GM23248 (cell line): ENCODE data around the gene TIAL1. TPM values are rescaled to one million over a fixed set of nuclear protein-coding genes. Genes with fewer than 3 reads are reported as not detected.

Source experiments
- DNase-seq: peaks from one replicate; pipeline ENCODE4 v3.0.0-alpha.2; 2015
- H2AFZ ChIP-seq: fragments of 200-600 bp; sonication (generic); 2 replicates; pipeline ENCODE4 v1.6.1; 2016; ENCODE audit warnings: antibody characterized with exemption
- H3F3A ChIP-seq: fragments of 200-600 bp; sonication (generic); 2 replicates; pipeline ENCODE4 v1.6.1; 2016; ENCODE audit warnings: mild to moderate bottlenecking, antibody characterized with exemption, mixed run types; ENCODE audit not compliant: insufficient read depth
- H3K27ac ChIP-seq: fragments of 200-600 bp; sonication (generic); 2 replicates; pipeline ENCODE4 v1.5.1; 2016; ENCODE audit warnings: mild to moderate bottlenecking
- H3K27me3 ChIP-seq: fragments of 200-600 bp; sonication (generic); replicated peaks from 2 replicates; pipeline ENCODE4 v1.6.1; 2016; ENCODE audit warnings: mild to moderate bottlenecking; ENCODE audit not compliant: insufficient read depth
- H3K36me3 ChIP-seq: fragments of 200-600 bp; sonication (generic); 2 replicates; pipeline ENCODE4 v1.6.1; 2016; ENCODE audit warnings: low read depth, mild to moderate bottlenecking
- H3K4me1 ChIP-seq: fragments of 200-600 bp; sonication (generic); 2 replicates; pipeline ENCODE4 v1.6.1; 2016; ENCODE audit warnings: mild to moderate bottlenecking; ENCODE audit not compliant: insufficient read depth
- H3K4me2 ChIP-seq: fragments of 200-600 bp; sonication (generic); one replicate; pipeline ENCODE4 v1.6.1; 2016; ENCODE audit warnings: mild to moderate bottlenecking; ENCODE audit not compliant: unreplicated experiment
- H3K4me3 ChIP-seq: fragments of 200-600 bp; sonication (generic); 2 replicates; pipeline ENCODE4 v1.5.1; 2016; ENCODE audit warnings: mild to moderate bottlenecking
- H3K79me2 ChIP-seq: fragments of 200-600 bp; sonication (generic); 2 replicates; pipeline ENCODE4 v1.6.1; 2016; ENCODE audit warnings: mild to moderate bottlenecking; ENCODE audit not compliant: insufficient read depth
- H3K9ac ChIP-seq: fragments of 200-600 bp; sonication (generic); 2 replicates; pipeline ENCODE4 v1.6.1; 2016; ENCODE audit warnings: mild to moderate bottlenecking
- H3K9me2 ChIP-seq: fragments of 200-600 bp; sonication (generic); 2 replicates; pipeline ENCODE4 v1.6.1; 2016; ENCODE audit warnings: mixed run types, mild to moderate bottlenecking, moderate library complexity; ENCODE audit not compliant: insufficient read depth
- H3K9me3 ChIP-seq: fragments of 200-600 bp; sonication (generic); one replicate; pipeline ENCODE4 v1.6.1; 2017; ENCODE audit warnings: low read depth
- H4K20me1 ChIP-seq: fragments of 200-600 bp; sonication (generic); 2 replicates; pipeline ENCODE4 v1.6.0; 2016; ENCODE audit not compliant: insufficient read depth
- EZH2 ChIP-seq: fragments of 200-600 bp; sonication (generic); IDR thresholded peaks from 2 replicates; pipeline ENCODE4 v1.6.1; 2018; ENCODE audit warnings: antibody characterized with exemption, mild to moderate bottlenecking; ENCODE audit not compliant: insufficient read depth, poor library complexity, severe bottlenecking
- EZH2phosphoT487 ChIP-seq: fragments of 200-600 bp; sonication (generic); IDR thresholded peaks from 2 replicates; pipeline ENCODE4 v1.6.1; 2018; ENCODE audit warnings: antibody characterized with exemption, moderate library complexity, mild to moderate bottlenecking, low read depth; ENCODE audit not compliant: insufficient read depth
- WGBS, 2 experiments: methylation state at CpG; one replicate each; pipeline ENCODE4 v1.1.6; 2015 to 2017; ENCODE audit warnings: low lambda C conversion rate in 2 of 2, low coverage in 1 of 2; ENCODE audit errors: missing lambda C conversion rate in 2 of 2; 5-methylcytosine and 5-hydroxymethylcytosine counted together
- in situ Hi-C: fragments of 300-500 bp; cut with MboI; formaldehyde crosslinking; loops from 2 replicates; pipeline ENCODE4 v1.15.0; 2020
- polyA plus RNA-seq: library from polyadenylated mRNA; unstranded; fragments of >200 nt; fragmentation: Nextera tagmentation; extraction: Ambion mirVana; gene quantifications from 2 replicates; pipeline ENCODE4 v1.2.1, GENCODE V29; 2016
- total RNA-seq: library from RNA; depleted of rRNA; stranded (reverse); fragments of >200 nt; shearing (Covaris generic); gene quantifications from 2 replicates; pipeline ENCODE4 v1.2.3, GENCODE V29; 2014

TIAL1 gene
- total and polyA plus RNA-seq, 2 experiments from 2014 or later, result 24.1 to 43.6 TPM

DNA sequence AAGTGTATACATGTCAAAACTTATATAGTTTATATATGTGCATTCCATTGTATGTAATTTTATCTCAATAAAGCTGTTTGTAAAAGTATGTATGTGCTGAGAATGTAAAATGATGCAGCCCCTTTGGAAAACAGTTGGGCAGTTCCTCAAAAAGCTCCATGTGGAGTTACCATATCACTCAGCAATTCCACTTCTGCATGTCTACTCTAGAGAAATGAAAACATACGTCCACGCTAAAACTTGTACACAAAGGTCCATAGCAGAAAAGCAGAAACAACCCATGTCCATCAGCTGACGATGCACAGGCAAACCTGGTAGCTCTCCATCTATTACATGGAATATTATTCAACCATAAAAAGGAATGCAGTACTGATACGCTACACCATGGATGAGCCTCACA is 45.9 kb downstream of the TIAL1 start:
- H3K36me3 ChIP-seq, result no peaks in the 10 kb centered on the region
- no peaks in the 10 kb centered on the region for H3K9me3 ChIP-seq
- H3K27me3 ChIP-seq, result peaks cover 19% of the 10 kb centered on the region; the same call in 1 of the 2 replicates
- no peak overlapping the region for H3K27ac ChIP-seq
- peaks cover 4% of the 10 kb centered on the region for H3K4me1 ChIP-seq
- no peaks in the 10 kb centered on the region for H3K79me2 ChIP-seq
- no peaks in the 10 kb centered on the region for H3K9me2 ChIP-seq
- in situ Hi-C loops, result no loop called here
- H2AFZ ChIP-seq, result no peak overlapping the region
- H4K20me1 ChIP-seq, result no peaks in the 10 kb centered on the region
- DNase-seq, result no peak
- no peak overlapping the region for H3K4me2 ChIP-seq
- H3K4me3 ChIP-seq, result no peak overlapping the region
- H3F3A ChIP-seq, result no peaks in the 10 kb centered on the region
- H3K9ac ChIP-seq, result no peak overlapping the region
- TF ChIP-seq EZH2phosphoT487 (no peak), EZH2 (no peak)
- WGBS, 2 experiments, result 74 to 77% methylated on average over 4 of the region's 4 CpGs

DNA sequence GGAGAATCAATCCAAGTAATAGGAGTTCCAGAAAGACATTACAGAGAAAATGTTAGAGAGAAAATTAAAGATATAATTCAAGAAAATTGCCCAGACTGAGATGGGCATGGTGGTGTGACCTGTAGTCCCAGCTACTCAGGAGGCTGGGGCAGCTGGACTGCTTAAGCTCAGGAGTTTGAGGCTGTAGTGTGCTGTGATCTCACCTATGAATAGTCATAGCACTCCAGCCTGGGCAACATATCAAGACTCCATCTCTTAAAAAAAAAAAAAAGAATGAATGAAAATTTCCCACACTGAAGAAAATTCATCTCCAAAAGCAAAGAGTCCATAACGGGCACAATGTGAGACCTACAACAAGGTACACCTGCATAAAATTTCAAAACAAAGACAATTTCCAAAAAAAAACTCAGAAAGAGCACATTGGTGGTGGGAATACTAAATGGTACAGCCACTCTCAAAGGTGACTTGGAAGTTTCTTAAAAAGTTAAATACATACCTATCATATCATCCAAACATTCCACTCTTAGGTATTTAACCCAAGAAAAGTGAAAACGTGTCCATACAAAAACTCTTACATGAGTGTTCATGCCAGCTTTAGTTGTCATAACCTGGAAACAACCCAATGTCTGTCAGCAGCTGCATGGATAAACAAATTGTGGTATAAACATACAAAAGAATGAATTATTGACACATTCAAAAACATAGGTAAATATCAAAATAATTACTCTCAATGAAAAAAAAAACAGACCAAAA is 47.3 kb downstream of the TIAL1 start:
- H2AFZ ChIP-seq, result no peak overlapping the region
- H3K79me2 ChIP-seq, result no peaks in the 10 kb centered on the region
- no peak overlapping the region for H3K9ac ChIP-seq
- no peak for TF ChIP-seq EZH2phosphoT487
- no peak for TF ChIP-seq EZH2
- no peaks in the 10 kb centered on the region for H4K20me1 ChIP-seq
- H3K4me3 ChIP-seq, result no peak overlapping the region
- peaks cover 5% of the 10 kb centered on the region for H3K4me1 ChIP-seq
- H3K4me2 ChIP-seq, result no peak overlapping the region
- no peaks in the 10 kb centered on the region for H3K9me3 ChIP-seq
- H3K36me3 ChIP-seq, result no peaks in the 10 kb centered on the region
- in situ Hi-C loops, result no loop called here
- 33 to 51% methylated on average over 2 of the region's 2 CpGs for WGBS, 2 experiments
- H3K27me3 ChIP-seq, result peaks cover 19% of the 10 kb centered on the region; the same call in 1 of the 2 replicates
- no peaks in the 10 kb centered on the region for H3K9me2 ChIP-seq
- H3K27ac ChIP-seq, result no peak overlapping the region
- DNase-seq, result no peak
- H3F3A ChIP-seq, result no peaks in the 10 kb centered on the region

DNA sequence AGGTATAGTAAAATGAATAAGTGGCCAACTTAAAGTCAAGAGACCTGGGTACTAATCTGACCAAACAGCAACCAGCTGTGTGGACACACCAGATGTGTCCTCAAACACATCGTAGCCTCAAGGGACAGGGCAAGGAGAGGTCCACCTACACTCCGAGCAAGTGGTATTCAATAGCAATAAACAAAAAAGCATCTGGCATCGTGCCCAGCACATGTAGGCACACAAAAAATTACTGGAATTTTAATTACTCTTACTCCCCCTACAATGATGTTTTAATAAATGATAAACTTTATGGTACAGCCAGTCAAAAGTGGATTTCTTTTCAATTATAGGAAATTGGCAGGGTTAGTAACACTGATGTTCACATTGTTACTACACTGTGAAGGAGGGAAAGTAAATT is 50.8 kb downstream of the TIAL1 start:
- no peak overlapping the region for H3K4me3 ChIP-seq
- H3K36me3 ChIP-seq, result no peaks in the 10 kb centered on the region
- peaks cover 12% of the 10 kb centered on the region; the same call in 1 of the 2 replicates for H3K27me3 ChIP-seq
- H3K9me2 ChIP-seq, result no peaks in the 10 kb centered on the region
- peaks cover 15% of the 10 kb centered on the region for H3K4me1 ChIP-seq
- H3F3A ChIP-seq, result no peaks in the 10 kb centered on the region
- no peak overlapping the region for H2AFZ ChIP-seq
- TF ChIP-seq EZH2phosphoT487 (no peak), EZH2 (no peak)
- no peak overlapping the region for H3K27ac ChIP-seq
- peak; percentile 21 for DNase-seq
- H3K4me2 ChIP-seq, result no peak overlapping the region
- H4K20me1 ChIP-seq, result no peaks in the 10 kb centered on the region
- in situ Hi-C loops, result no loop called here
- peaks cover 10% of the 10 kb centered on the region for H3K79me2 ChIP-seq
- no peak overlapping the region for H3K9ac ChIP-seq
- 28 to 32% methylated on average over 3 of the region's 3 CpGs for WGBS, 2 experiments
- no peaks in the 10 kb centered on the region for H3K9me3 ChIP-seq

DNA sequence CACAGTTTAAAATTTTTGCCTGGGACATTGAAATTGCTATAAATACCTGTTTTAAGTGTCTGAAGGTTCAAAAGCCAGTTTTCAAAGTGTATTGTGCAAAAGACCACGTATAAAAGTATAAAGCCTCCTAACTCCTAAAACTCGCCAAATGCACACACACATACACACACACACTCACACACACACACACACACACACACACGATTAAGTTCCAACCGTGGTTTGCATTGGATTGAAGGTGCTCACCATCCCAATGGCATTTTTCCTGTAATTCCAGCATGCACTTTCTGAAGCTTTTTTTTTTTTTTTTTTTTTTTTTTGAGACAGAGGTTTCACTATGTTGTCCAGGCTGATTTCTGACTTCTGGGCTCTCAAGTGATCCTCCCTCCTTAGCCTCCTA is 51.5 kb downstream of the TIAL1 start:
- no peak overlapping the region for H2AFZ ChIP-seq
- no peak for TF ChIP-seq EZH2phosphoT487
- no peak for TF ChIP-seq EZH2
- peaks cover 9% of the 10 kb centered on the region; the same call in 1 of the 2 replicates for H3K27me3 ChIP-seq
- H3K4me1 ChIP-seq, result peaks cover 21% of the 10 kb centered on the region
- no peak overlapping the region for H3K4me2 ChIP-seq
- no peaks in the 10 kb centered on the region for H4K20me1 ChIP-seq
- 53 to 56% methylated on average over 4 of the region's 4 CpGs for WGBS, 2 experiments
- H3K36me3 ChIP-seq, result no peaks in the 10 kb centered on the region
- H3K27ac ChIP-seq, result no peak overlapping the region
- peaks cover 17% of the 10 kb centered on the region for H3K79me2 ChIP-seq
- H3K4me3 ChIP-seq, result no peak overlapping the region
- H3K9me2 ChIP-seq, result no peaks in the 10 kb centered on the region
- no peak for DNase-seq
- in situ Hi-C loops, result no loop called here
- H3K9me3 ChIP-seq, result no peaks in the 10 kb centered on the region
- peaks cover 6% of the 10 kb centered on the region; the same call in 1 of the 2 replicates for H3F3A ChIP-seq
- H3K9ac ChIP-seq, result no peak overlapping the region
